GM12878 (cell line): ENCODE data around the gene MCAT. TPM values are rescaled to one million over a fixed set of nuclear protein-coding genes. Genes with fewer than 3 reads are reported as not detected.

Experiments used
- ATAC-seq: fragments of 200-7000 bp; cut with Tn5 transposase; 3 replicates; pipeline ENCODE4 v1.9.1; 2020; ENCODE audit warnings: mild to moderate bottlenecking, moderate library complexity
- BruUV-seq: library from RNA; stranded (reverse); fragments of 400-500 nt; replicated peaks from 2 replicates; lab custom pipeline; 2021; lab: Mats Ljungman, UMichigan
- CTCF ChIA-PET: fragments of 300-600 bp; sonication (Branson Sonifier 250); formaldehyde crosslinking; extraction: SDS; loops from one replicate; lab custom pipeline; 2021; ENCODE audit warnings: inconsistent platforms; lab: Yijun Ruan, JAX
- POLR2A ChIA-PET: fragments of 350-600 bp; formaldehyde crosslinking; extraction: SDS; loops from one replicate; lab custom pipeline; 2021; ENCODE audit warnings: inconsistent platforms; lab: Charles Lee
- RAD21 ChIA-PET: fragments of 300-600 bp; sonication (Branson Sonifier 250); formaldehyde crosslinking; loops from one replicate; lab custom pipeline; 2023; ENCODE audit warnings: antibody characterized with exemption; ENCODE audit not compliant: unreplicated experiment; lab: Charles Lee
- SMC1A ChIA-PET: fragments of 300-600 bp; sonication (Branson Sonifier 250); formaldehyde crosslinking; loops from one replicate; lab custom pipeline; 2023; ENCODE audit not compliant: unreplicated experiment, uncharacterized antibody; lab: Charles Lee
- DNase-seq: peaks from one replicate; pipeline ENCODE4 v3.0.0-alpha.2; 2011; ENCODE audit warnings: low read depth, low spot score
- FAIRE-seq: peaks from 3 replicates; lab custom pipeline; 2011; peaks lifted over from hg19 to GRCh38; lab: Jason Lieb, UNC
- H2AFZ ChIP-seq: 2 replicates; pipeline ENCODE4 v1.6.0; 2011; ENCODE audit warnings: low read depth, low read length, control low read depth; ENCODE audit not compliant: control insufficient read depth
- H3K27ac ChIP-seq: 2 replicates; pipeline ENCODE4 v1.5.1; 2011; ENCODE audit warnings: control low read depth; ENCODE audit not compliant: control insufficient read depth, insufficient read depth
- H3K27me3 ChIP-seq, 2 experiments: replicated peaks in 1 of 2; 2 replicates each; pipeline versions ENCODE4 v1.6.0 to v1.6.1; 2011; ENCODE audit warnings: low read length in 1 of 2; ENCODE audit not compliant: control insufficient read depth in 2 of 2, insufficient read depth in 2 of 2
- H3K36me3 ChIP-seq, 2 experiments: 2 replicates each; pipeline ENCODE4 v1.5.1; 2011; ENCODE audit warnings: low read length in 1 of 2; ENCODE audit not compliant: control insufficient read depth in 2 of 2, insufficient read depth in 2 of 2
- H3K4me1 ChIP-seq: 2 replicates; pipeline ENCODE4 v1.6.1; 2011; ENCODE audit warnings: mild to moderate bottlenecking, low read length, moderate library complexity, mixed read lengths; ENCODE audit not compliant: control insufficient read depth, insufficient read depth
- H3K4me2 ChIP-seq: 2 replicates; pipeline ENCODE4 v1.6.0; 2011; ENCODE audit warnings: control low read depth; ENCODE audit not compliant: control insufficient read depth, insufficient read depth
- H3K4me3 ChIP-seq: fragments of 200-600 bp; sonication (generic); 2 replicates; pipeline ENCODE4 v1.5.1; 2016
- H3K79me2 ChIP-seq: 2 replicates; pipeline ENCODE4 v1.6.0; 2011; ENCODE audit warnings: low read length; ENCODE audit not compliant: control insufficient read depth, insufficient read depth
- H3K9ac ChIP-seq: 2 replicates; pipeline ENCODE4 v1.8.0; 2011; ENCODE audit warnings: low read length, control low read depth, mixed read lengths; ENCODE audit not compliant: control insufficient read depth, insufficient read depth
- H3K9me3 ChIP-seq: replicated peaks from 3 replicates; pipeline ENCODE4 v1.5.1; 2011; ENCODE audit warnings: mild to moderate bottlenecking, low read length; ENCODE audit not compliant: control insufficient read depth, insufficient read depth
- H4K20me1 ChIP-seq: 2 replicates; pipeline ENCODE4 v1.6.0; 2011; ENCODE audit not compliant: control insufficient read depth, insufficient read depth
- CBX3 ChIP-seq: fragments of 200-600 bp; sonication (generic); IDR thresholded peaks from 2 replicates; pipeline ENCODE4 v1.6.1; 2016; ENCODE audit warnings: low read depth, borderline replicate concordance
- CHD4 ChIP-seq: fragments of 200-600 bp; sonication (generic); IDR thresholded peaks from 2 replicates; pipeline ENCODE4 v1.6.1; 2016; ENCODE audit warnings: mild to moderate bottlenecking
- FOXM1 ChIP-seq: IDR thresholded peaks from 2 replicates; pipeline ENCODE4 v1.6.1; 2012; ENCODE audit warnings: low read depth, mild to moderate bottlenecking, inconsistent platforms, low read length, moderate library complexity
- GABPA ChIP-seq: IDR thresholded peaks from 2 replicates; pipeline ENCODE4 v1.6.1; 2014; ENCODE audit warnings: antibody characterized with exemption, low read depth, mild to moderate bottlenecking, inconsistent platforms
- NFYB ChIP-seq: IDR thresholded peaks from 2 replicates; pipeline ENCODE4 v1.6.1; 2011; ENCODE audit warnings: low read depth, mild to moderate bottlenecking, low read length, improper control_type of control experiment, moderate library complexity; ENCODE audit not compliant: insufficient read depth
- PML ChIP-seq: IDR thresholded peaks from 2 replicates; pipeline ENCODE4 v1.6.1; 2012; ENCODE audit warnings: low read length, inconsistent platforms
- POLR2AphosphoS5 ChIP-seq: IDR thresholded peaks from 2 replicates; pipeline ENCODE4 v1.6.1; 2011; ENCODE audit warnings: mild to moderate bottlenecking, low read length, inconsistent platforms
- POU2F2 ChIP-seq: IDR thresholded peaks from 3 replicates; pipeline ENCODE4 v1.6.1; 2011; ENCODE audit warnings: low read depth, mild to moderate bottlenecking, low read length, borderline replicate concordance
- SMARCA5 ChIP-seq: fragments of 450-650 bp; IDR thresholded peaks from 2 replicates; pipeline ENCODE4 v1.6.1; 2017; ENCODE audit warnings: mild to moderate bottlenecking
- SREBF1 ChIP-seq: IDR thresholded peaks from 2 replicates; pipeline ENCODE4 v1.6.1; 2012; ENCODE audit warnings: mild to moderate bottlenecking, low read length
- TAF1 ChIP-seq: IDR thresholded peaks from 2 replicates; pipeline ENCODE4 v1.6.1; 2011; ENCODE audit warnings: mild to moderate bottlenecking, low read depth, low read length, borderline replicate concordance
- ZBED1 ChIP-seq: IDR thresholded peaks from 2 replicates; pipeline ENCODE4 v1.6.1; 2016; ENCODE audit warnings: borderline replicate concordance
- ZNF207 ChIP-seq: fragments of 450-650 bp; IDR thresholded peaks from 2 replicates; pipeline ENCODE4 v1.6.1; 2014; ENCODE audit warnings: antibody characterized with exemption, mild to moderate bottlenecking, borderline replicate concordance
- ZNF24 ChIP-seq: fragments of 450-650 bp; IDR thresholded peaks from 2 replicates; pipeline ENCODE4 v1.6.1; 2017; ENCODE audit warnings: antibody characterized with exemption, mild to moderate bottlenecking
- WGBS: methylation state at CpG from one replicate; pipeline ENCODE4 v1.1.6; 2016; ENCODE audit warnings: low lambda C conversion rate; ENCODE audit not compliant: insufficient replicate concordance, insufficient coverage; ENCODE audit errors: missing lambda C conversion rate; 5-methylcytosine and 5-hydroxymethylcytosine counted together
- in situ Hi-C: fragments of 300-500 bp; cut with MboI; formaldehyde crosslinking; loops from 9 replicates; pipeline ENCODE4 v1.14.3; 2018; ENCODE audit warnings: mixed read lengths
- intact Hi-C: fragments of 100-400 bp; cut with micrococcal nuclease; formaldehyde crosslinking; loops from one replicate; pipeline ENCODE4 v1.14.2; 2022; ENCODE audit not compliant: unreplicated experiment
- polyA plus RNA-seq, 11 experiments: library from polyadenylated mRNA; depleted of rRNA in 4 of 11; unstranded in 6 of 11; stranded (reverse) in 5 of 11; fragments of >200 nt; fragmentation: Nextera tagmentation in 4 of 11; fragmentation: Illumina TruSeq in 1 of 11; extraction: Ambion mirVana in 4 of 11; extraction: Trizol in 1 of 11; gene quantifications; 1 replicate in 1 of 11; 2 replicates in 10 of 11; pipeline versions ENCODE4 v1.2.1 to v1.2.3, GENCODE V29; 2011 to 2016; ENCODE audit warnings: inconsistent platforms in 2 of 11, missing spikeins in 2 of 11, low read depth in 1 of 11
- total RNA-seq, 4 experiments: library from RNA; depleted of rRNA in 3 of 4; stranded (reverse); fragments of >200 nt in 3 of 4; fragmentation: Illumina TruSeq in 1 of 4; extraction: Trizol in 1 of 4; gene quantifications; 2 replicates each; pipeline versions ENCODE4 v1.2.1 to v1.2.3, GENCODE V29; 2013 to 2021
- TF ChIP-seq, protein P1 (sequence below): IDR thresholded peaks from 2 replicates; pipeline ENCODE4 v1.6.1; 2011; ENCODE audit warnings: borderline replicate concordance, low read depth, mild to moderate bottlenecking, moderate library complexity, mixed read lengths, low read length; ENCODE audit not compliant: insufficient read depth; ENCODE audit errors: extremely low read length
- TF ChIP-seq, protein P2 (sequence below): fragments of 450-650 bp; IDR thresholded peaks from 2 replicates; pipeline ENCODE4 v1.6.1; 2018; ENCODE audit warnings: mild to moderate bottlenecking, low read depth, moderate library complexity; ENCODE audit not compliant: partially characterized antibody
- TF ChIP-seq, protein P3 (sequence below): fragments of 450-650 bp; IDR thresholded peaks from 2 replicates; pipeline ENCODE4 v1.6.1; 2017; ENCODE audit warnings: mild to moderate bottlenecking

The MCAT gene
- total and polyA plus RNA-seq, 10 of the 15 experiments (the other 5 are each of a cell fraction or from before 2014, with no cell fraction given) = 3.6 to 29.1 (median 19.3) TPM

DNA sequence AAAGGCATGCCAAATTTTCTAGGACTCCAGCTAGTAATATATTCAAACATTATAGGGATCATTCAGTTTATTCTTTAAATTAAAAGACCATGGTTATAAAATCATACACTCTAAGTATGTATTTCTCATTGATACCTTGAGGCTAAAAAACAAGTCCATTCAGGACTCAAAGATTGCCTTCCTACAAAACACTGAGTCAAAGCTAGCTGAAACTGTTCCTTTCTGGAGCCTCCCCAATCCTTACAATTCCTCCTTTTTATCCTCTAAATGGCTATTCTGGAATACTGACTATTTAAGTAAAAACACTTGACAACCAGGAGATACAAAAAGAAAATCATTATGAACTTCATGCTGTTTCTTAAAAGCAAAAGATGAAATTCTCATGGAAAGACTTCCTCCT lies 48.6 kb upstream of the MCAT start (continued):
- no peak for TF ChIP-seq PML
- TF ChIP-seq, protein P1, sequence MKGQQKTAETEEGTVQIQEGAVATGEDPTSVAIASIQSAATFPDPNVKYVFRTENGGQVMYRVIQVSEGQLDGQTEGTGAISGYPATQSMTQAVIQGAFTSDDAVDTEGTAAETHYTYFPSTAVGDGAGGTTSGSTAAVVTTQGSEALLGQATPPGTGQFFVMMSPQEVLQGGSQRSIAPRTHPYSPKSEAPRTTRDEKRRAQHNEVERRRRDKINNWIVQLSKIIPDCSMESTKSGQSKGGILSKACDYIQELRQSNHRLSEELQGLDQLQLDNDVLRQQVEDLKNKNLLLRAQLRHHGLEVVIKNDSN = no peak
- TF ChIP-seq, protein P2, sequence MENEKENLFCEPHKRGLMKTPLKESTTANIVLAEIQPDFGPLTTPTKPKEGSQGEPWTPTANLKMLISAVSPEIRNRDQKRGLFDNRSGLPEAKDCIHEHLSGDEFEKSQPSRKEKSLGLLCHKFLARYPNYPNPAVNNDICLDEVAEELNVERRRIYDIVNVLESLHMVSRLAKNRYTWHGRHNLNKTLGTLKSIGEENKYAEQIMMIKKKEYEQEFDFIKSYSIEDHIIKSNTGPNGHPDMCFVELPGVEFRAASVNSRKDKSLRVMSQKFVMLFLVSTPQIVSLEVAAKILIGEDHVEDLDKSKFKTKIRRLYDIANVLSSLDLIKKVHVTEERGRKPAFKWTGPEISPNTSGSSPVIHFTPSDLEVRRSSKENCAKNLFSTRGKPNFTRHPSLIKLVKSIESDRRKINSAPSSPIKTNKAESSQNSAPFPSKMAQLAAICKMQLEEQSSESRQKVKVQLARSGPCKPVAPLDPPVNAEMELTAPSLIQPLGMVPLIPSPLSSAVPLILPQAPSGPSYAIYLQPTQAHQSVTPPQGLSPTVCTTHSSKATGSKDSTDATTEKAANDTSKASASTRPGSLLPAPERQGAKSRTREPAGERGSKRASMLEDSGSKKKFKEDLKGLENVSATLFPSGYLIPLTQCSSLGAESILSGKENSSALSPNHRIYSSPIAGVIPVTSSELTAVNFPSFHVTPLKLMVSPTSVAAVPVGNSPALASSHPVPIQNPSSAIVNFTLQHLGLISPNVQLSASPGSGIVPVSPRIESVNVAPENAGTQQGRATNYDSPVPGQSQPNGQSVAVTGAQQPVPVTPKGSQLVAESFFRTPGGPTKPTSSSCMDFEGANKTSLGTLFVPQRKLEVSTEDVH = no peak
- no peak for TF ChIP-seq SMARCA5
- no peak for TF ChIP-seq ZBED1
- no peak for TF ChIP-seq POU2F2
- no peak for TF ChIP-seq ZNF24
- no peak for TF ChIP-seq GABPA
- no peak for TF ChIP-seq TAF1
- TF ChIP-seq, all 136 proteins: peak for 0

DNA sequence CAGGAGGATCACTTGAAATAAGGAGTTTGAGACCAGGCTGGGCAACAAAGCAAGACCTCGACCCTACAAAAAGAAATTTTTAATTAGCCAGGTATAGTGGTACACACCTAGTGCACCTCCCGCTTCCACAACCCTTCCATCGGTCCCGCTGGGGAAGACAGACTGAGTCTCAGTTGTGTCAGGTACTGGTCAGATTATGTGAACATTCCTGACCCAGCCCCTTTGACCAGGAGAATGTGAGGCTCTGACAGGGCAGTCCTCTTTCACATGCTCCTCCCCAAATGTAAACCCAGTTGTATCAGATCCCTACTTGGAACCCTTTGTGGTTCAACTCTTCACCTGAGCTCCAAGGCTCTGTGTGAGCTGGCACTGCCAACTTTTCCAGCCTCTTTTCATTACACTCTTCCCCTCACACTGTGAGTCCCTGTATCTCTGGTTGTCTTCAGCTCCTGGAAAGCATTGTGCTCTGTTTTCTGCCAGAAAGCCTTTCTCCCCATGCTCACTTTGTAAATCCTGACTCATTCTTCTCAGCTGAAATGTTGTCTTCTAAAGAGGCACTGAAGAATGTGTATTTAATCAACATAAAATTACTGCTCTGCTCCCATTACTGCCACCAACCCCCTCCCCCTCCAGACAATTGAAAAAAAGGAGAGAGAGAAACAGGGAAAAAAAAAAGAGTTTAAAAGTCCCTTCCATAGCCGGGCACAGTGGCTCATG lies 45.8 kb upstream of the MCAT start:
- ChIA-PET CTCF (no interaction called here), POLR2A (no interaction called here), SMC1A (no interaction called here), RAD21 (interaction anchor here (1.1 kb wide), 1 partner anchor 85 kb away, joined by 3 read pairs; no protein-coding TSS in a partner anchor)
- in situ Hi-C loops (no loop called here), intact Hi-C loops (no loop called here)
- H3K79me2 ChIP-seq = peaks cover 18% of the 10 kb centered on the region
- H3K36me3 ChIP-seq = no peaks in the 10 kb centered on the region
- H3K4me3 ChIP-seq = no peak overlapping the region
- no peak for ATAC-seq
- no peak overlapping the region for H3K9ac ChIP-seq
- FAIRE-seq = no peak
- no peak overlapping the region for H2AFZ ChIP-seq
- peaks cover 10% of the 10 kb centered on the region for H3K4me1 ChIP-seq
- peaks cover 5% of the 10 kb centered on the region; the same call in 2 of the 3 replicates for H3K9me3 ChIP-seq
- no peak overlapping the region for H3K27ac ChIP-seq
- no peaks in the 10 kb centered on the region for H4K20me1 ChIP-seq
- no peaks in the 10 kb centered on the region; a peak in 1 of 4 replicates for H3K27me3 ChIP-seq
- BruUV-seq = no TSS peak
- no peak for DNase-seq
- WGBS = 92% methylated on average over 5 of the region's 5 CpGs
- no peak for TF ChIP-seq TAF1
- no peak for TF ChIP-seq CHD4
- TF ChIP-seq SREBF1 = no peak
- no peak for TF ChIP-seq POLR2AphosphoS5
- no peak for TF ChIP-seq ZNF207
- no peak for TF ChIP-seq FOXM1
- no peak for TF ChIP-seq CBX3
- TF ChIP-seq, protein P3, sequence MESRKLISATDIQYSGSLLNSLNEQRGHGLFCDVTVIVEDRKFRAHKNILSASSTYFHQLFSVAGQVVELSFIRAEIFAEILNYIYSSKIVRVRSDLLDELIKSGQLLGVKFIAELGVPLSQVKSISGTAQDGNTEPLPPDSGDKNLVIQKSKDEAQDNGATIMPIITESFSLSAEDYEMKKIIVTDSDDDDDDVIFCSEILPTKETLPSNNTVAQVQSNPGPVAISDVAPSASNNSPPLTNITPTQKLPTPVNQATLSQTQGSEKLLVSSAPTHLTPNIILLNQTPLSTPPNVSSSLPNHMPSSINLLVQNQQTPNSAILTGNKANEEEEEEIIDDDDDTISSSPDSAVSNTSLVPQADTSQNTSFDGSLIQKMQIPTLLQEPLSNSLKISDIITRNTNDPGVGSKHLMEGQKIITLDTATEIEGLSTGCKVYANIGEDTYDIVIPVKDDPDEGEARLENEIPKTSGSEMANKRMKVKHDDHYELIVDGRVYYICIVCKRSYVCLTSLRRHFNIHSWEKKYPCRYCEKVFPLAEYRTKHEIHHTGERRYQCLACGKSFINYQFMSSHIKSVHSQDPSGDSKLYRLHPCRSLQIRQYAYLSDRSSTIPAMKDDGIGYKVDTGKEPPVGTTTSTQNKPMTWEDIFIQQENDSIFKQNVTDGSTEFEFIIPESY = no peak
- TF ChIP-seq NFYB = no peak
- H3K4me2 ChIP-seq = no peak overlapping the region
